B cell (primary cell): ENCODE results near the gene SHB.

Experiments
- CTCF ChIP-seq: fragments of 200-600 bp; IDR thresholded peaks from one replicate; pipeline ENCODE4 v1.8.0; 2022; ENCODE audit warnings: antibody characterized with exemption, mild to moderate bottlenecking
- EZH2 ChIP-seq: IDR thresholded peaks from 2 replicates; pipeline ENCODE4 v1.6.1; 2012; ENCODE audit warnings: borderline replicate concordance, low read depth, mild to moderate bottlenecking, moderate library complexity, low read length; ENCODE audit not compliant: insufficient read depth, poor library complexity, severe bottlenecking

GRCh38 chr9:38051780-38052546, 17.1 kb downstream of the SHB start:
- TF ChIP-seq CTCF (no peak), EZH2 (no peak)
